WTC11 (cell line): Measurements from ENCODE around the gene PHF1. TPM values are rescaled to one million over a fixed set of nuclear protein-coding genes. Genes with fewer than 3 reads are reported as not detected.

Experiments used
- ATAC-seq: fragments of 200-7000 bp; cut with Tn5 transposase; 2 replicates; pipeline ENCODE4 v1.10.0; 2021; ENCODE audit warnings: mild to moderate bottlenecking, moderate library complexity
- CTCF ChIA-PET: fragments of 300-600 bp; sonication (Branson Sonifier 250); formaldehyde crosslinking; loops from one replicate; lab custom pipeline; 2021; ENCODE audit warnings: antibody characterized with exemption; lab: Charles Lee
- POLR2A ChIA-PET: fragments of 350-600 bp; sonication (Branson Sonifier 250); formaldehyde crosslinking; loops from one replicate; lab custom pipeline; 2021; ENCODE audit warnings: antibody characterized with exemption; lab: Charles Lee
- DNase-seq: peaks from one replicate; pipeline ENCODE4 v3.0.0; 2021; ENCODE audit warnings: low spot score
- H3K27ac Mint-ChIP-seq: 2 replicates; pipeline ENCODE4 v1.8.0; 2021; ENCODE audit warnings: mixed read lengths
- H3K27me3 Mint-ChIP-seq: 2 replicates; pipeline ENCODE4 v1.8.0; 2021; ENCODE audit warnings: low read depth, mild to moderate bottlenecking, moderate library complexity, mixed read lengths
- H3K36me3 Mint-ChIP-seq: 2 replicates; pipeline ENCODE4 v1.8.0; 2021; ENCODE audit warnings: mixed read lengths
- H3K4me1 Mint-ChIP-seq: 2 replicates; pipeline ENCODE4 v1.8.0; 2022; ENCODE audit warnings: mixed read lengths
- H3K4me3 Mint-ChIP-seq: 2 replicates; pipeline ENCODE4 v1.8.0; 2021; ENCODE audit warnings: mild to moderate bottlenecking, moderate library complexity, mixed read lengths
- H3K9me3 Mint-ChIP-seq: 2 replicates; pipeline ENCODE4 v1.8.0; 2021; ENCODE audit warnings: mixed read lengths
- ATF2 ChIP-seq: sonication (generic); formaldehyde crosslinking; IDR thresholded peaks from 2 replicates; pipeline ENCODE4 v1.8.1; 2022; ENCODE audit warnings: low read depth, missing genetic modification reagents, borderline replicate concordance
- CREB1 ChIP-seq: sonication (generic); formaldehyde crosslinking; IDR thresholded peaks from 2 replicates; pipeline ENCODE4 v1.8.0; 2023; ENCODE audit warnings: mild to moderate bottlenecking, missing genetic modification reagents
- E2F4 ChIP-seq: sonication (generic); formaldehyde crosslinking; IDR thresholded peaks from 2 replicates; pipeline ENCODE4 v1.8.1; 2022; ENCODE audit warnings: low read depth, mild to moderate bottlenecking, moderate library complexity, missing genetic modification reagents, borderline replicate concordance
- HMGXB4 ChIP-seq: sonication (generic); formaldehyde crosslinking; IDR thresholded peaks from 2 replicates; pipeline ENCODE4 v1.8.1; 2023; ENCODE audit warnings: mild to moderate bottlenecking, moderate library complexity, missing genetic modification reagents
- MLX ChIP-seq: sonication (generic); formaldehyde crosslinking; IDR thresholded peaks from 2 replicates; pipeline ENCODE4 v1.8.1; 2023; ENCODE audit warnings: mild to moderate bottlenecking, missing genetic modification reagents, moderate library complexity
- MXD4 ChIP-seq: fragments of 250-450 bp; sonication (Bioruptor Pico); IDR thresholded peaks from 2 replicates; pipeline ENCODE4 v1.8.0; 2021; ENCODE audit warnings: mild to moderate bottlenecking, moderate library complexity, borderline replicate concordance
- MYBL2 ChIP-seq: sonication (generic); formaldehyde crosslinking; IDR thresholded peaks from 2 replicates; pipeline ENCODE4 v1.8.1; 2023; ENCODE audit warnings: mild to moderate bottlenecking, moderate library complexity, missing genetic modification reagents
- NR1H2 ChIP-seq: sonication (generic); formaldehyde crosslinking; IDR thresholded peaks from 2 replicates; pipeline ENCODE4 v1.9.0; 2021; ENCODE audit warnings: mild to moderate bottlenecking, moderate library complexity, missing genetic modification reagents
- RELA ChIP-seq: sonication (generic); formaldehyde crosslinking; IDR thresholded peaks from 2 replicates; pipeline ENCODE4 v1.8.1; 2022; ENCODE audit warnings: missing genetic modification reagents, mild to moderate bottlenecking, borderline replicate concordance
- SMAD3 ChIP-seq: sonication (generic); formaldehyde crosslinking; IDR thresholded peaks from 2 replicates; pipeline ENCODE4 v1.8.0; 2022; ENCODE audit warnings: missing genetic modification reagents, mild to moderate bottlenecking, borderline replicate concordance
- SMAD4 ChIP-seq: sonication (generic); formaldehyde crosslinking; IDR thresholded peaks from 2 replicates; pipeline ENCODE4 v1.8.0; 2022; ENCODE audit warnings: mild to moderate bottlenecking, missing genetic modification reagents
- TCF7 ChIP-seq: sonication (generic); formaldehyde crosslinking; IDR thresholded peaks from 2 replicates; pipeline ENCODE4 v1.8.0; 2022; ENCODE audit warnings: mild to moderate bottlenecking, low read depth, missing genetic modification reagents, moderate library complexity
- USF1 ChIP-seq: sonication (generic); formaldehyde crosslinking; IDR thresholded peaks from 2 replicates; pipeline ENCODE4 v1.8.0; 2022; ENCODE audit warnings: mild to moderate bottlenecking, missing genetic modification reagents
- ZBTB43 ChIP-seq: sonication (generic); formaldehyde crosslinking; IDR thresholded peaks from 2 replicates; pipeline ENCODE4 v1.8.1; 2023; ENCODE audit warnings: mild to moderate bottlenecking, missing genetic modification reagents
- ZNF396 ChIP-seq: fragments of 250-450 bp; sonication (Bioruptor Pico); IDR thresholded peaks from 2 replicates; pipeline ENCODE4 v1.8.0; 2021; ENCODE audit warnings: mild to moderate bottlenecking, moderate library complexity, borderline replicate concordance
- total RNA-seq: library from RNA; stranded (reverse); gene quantifications from 3 replicates; pipeline ENCODE4 v1.2.3, GENCODE V29; 2021
- TF ChIP-seq, protein P1 (sequence below): fragments of 250-450 bp; sonication (Bioruptor Pico); IDR thresholded peaks from 2 replicates; pipeline ENCODE4 v1.9.0; 2021; ENCODE audit warnings: mild to moderate bottlenecking
- TF ChIP-seq, protein P2 (sequence below): sonication (generic); formaldehyde crosslinking; IDR thresholded peaks from 2 replicates; pipeline ENCODE4 v1.8.0; 2022; ENCODE audit warnings: mild to moderate bottlenecking, missing genetic modification reagents

PHF1 gene
- total RNA-seq, 1 experiment from 2014 or later, result 63.6 TPM

- no peaks in the 10 kb centered on the region for H3K36me3 Mint-ChIP-seq
- POLR2A ChIA-PET, result no interaction called here
- H3K27me3 Mint-ChIP-seq, result no peaks in the 10 kb centered on the region; the same call in 1 of the 2 replicates
- no peak overlapping the region for H3K27ac Mint-ChIP-seq
- TF ChIP-seq E2F4 (CRISPR knock-in tag) (no peak), MYBL2 (no peak), ZBTB43 (CRISPR knock-in tag) (no peak), SMAD4 (CRISPR knock-in tag) (no peak), ZNF396 (CRISPR knock-in tag) (no peak), ATF2 (no peak), MXD4 (CRISPR knock-in tag) (no peak), MLX (no peak), NR1H2 (CRISPR knock-in tag) (no peak), RELA (CRISPR knock-in tag) (no peak), USF1 (no peak), TCF7 (CRISPR knock-in tag) (no peak), HMGXB4 (CRISPR knock-in tag) (no peak), SMAD3 (no peak), CREB1 (CRISPR knock-in tag) (no peak)
- TF ChIP-seq, protein P1, sequence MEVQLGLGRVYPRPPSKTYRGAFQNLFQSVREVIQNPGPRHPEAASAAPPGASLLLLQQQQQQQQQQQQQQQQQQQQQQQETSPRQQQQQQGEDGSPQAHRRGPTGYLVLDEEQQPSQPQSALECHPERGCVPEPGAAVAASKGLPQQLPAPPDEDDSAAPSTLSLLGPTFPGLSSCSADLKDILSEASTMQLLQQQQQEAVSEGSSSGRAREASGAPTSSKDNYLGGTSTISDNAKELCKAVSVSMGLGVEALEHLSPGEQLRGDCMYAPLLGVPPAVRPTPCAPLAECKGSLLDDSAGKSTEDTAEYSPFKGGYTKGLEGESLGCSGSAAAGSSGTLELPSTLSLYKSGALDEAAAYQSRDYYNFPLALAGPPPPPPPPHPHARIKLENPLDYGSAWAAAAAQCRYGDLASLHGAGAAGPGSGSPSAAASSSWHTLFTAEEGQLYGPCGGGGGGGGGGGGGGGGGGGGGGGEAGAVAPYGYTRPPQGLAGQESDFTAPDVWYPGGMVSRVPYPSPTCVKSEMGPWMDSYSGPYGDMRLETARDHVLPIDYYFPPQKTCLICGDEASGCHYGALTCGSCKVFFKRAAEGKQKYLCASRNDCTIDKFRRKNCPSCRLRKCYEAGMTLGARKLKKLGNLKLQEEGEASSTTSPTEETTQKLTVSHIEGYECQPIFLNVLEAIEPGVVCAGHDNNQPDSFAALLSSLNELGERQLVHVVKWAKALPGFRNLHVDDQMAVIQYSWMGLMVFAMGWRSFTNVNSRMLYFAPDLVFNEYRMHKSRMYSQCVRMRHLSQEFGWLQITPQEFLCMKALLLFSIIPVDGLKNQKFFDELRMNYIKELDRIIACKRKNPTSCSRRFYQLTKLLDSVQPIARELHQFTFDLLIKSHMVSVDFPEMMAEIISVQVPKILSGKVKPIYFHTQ (CRISPR knock-in tag), result no peak
- TF ChIP-seq, protein P2, sequence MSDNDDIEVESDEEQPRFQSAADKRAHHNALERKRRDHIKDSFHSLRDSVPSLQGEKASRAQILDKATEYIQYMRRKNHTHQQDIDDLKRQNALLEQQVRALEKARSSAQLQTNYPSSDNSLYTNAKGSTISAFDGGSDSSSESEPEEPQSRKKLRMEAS (CRISPR knock-in tag), result no peak
- peaks cover 2% of the 10 kb centered on the region; the same call in 1 of the 2 replicates for H3K4me1 Mint-ChIP-seq
- peak; percentile 86 for ATAC-seq
- no peak overlapping the region for H3K4me3 Mint-ChIP-seq
- DNase-seq, result no peak
- CTCF ChIA-PET, result interaction anchor here (0.7 to 1.4 kb wide), 2 partner anchors 40 to 415 kb away, joined by 3 to 5 read pairs; no protein-coding TSS in a partner anchor
- no peaks in the 10 kb centered on the region for H3K9me3 Mint-ChIP-seq
Measured at GRCh38 chr6:33384581-33385020, 26.2 kb upstream of the PHF1 start.
